ENCODE data around the gene ATG16L1.

The ATG16L1 gene

GRCh38 chr2:233303252-233303651, 51.8 kb downstream of the ATG16L1 start:
- no peak overlapping the region for H3K27ac ChIP-seq
- peak; percentile 41 for TF ChIP-seq CTCF (conservative IDR thresholded peaks at IDR 0.05)

- no peak within 1 kb of the TSS for H3K27ac ChIP-seq
- no peak for TF ChIP-seq CTCF (conservative IDR thresholded peaks at IDR 0.05)
Observed at GRCh38 chr2:233307565-233307964, 56.1 kb downstream of the ATG16L1 start, which contains the start of gene SAG. Gene SAG (plus strand): TSS chr2:233307816. CDS start chr2:233309190, 1,374 bp downstream.

GRCh38 chr2:233311241-233311926, 59.9 kb downstream of the ATG16L1 start:
- TF ChIP-seq CTCF (conservative IDR thresholded peaks at IDR 0.05): no peak
- H3K27ac ChIP-seq: no peak overlapping the region

GRCh38 chr2:233312874-233313273, 61.4 kb downstream of the ATG16L1 start:
- TF ChIP-seq CTCF (conservative IDR thresholded peaks at IDR 0.05): no peak
- H3K27ac ChIP-seq: no peak overlapping the region

- no peak for TF ChIP-seq CTCF (conservative IDR thresholded peaks at IDR 0.05)
- no peak overlapping the region for H3K27ac ChIP-seq
Observed at GRCh38 chr2:233314180-233314925, 62.9 kb downstream of the ATG16L1 start.

- no peak overlapping the region for H3K27ac ChIP-seq
- TF ChIP-seq CTCF (conservative IDR thresholded peaks at IDR 0.05): no peak
Observed at GRCh38 chr2:233317196-233317943, 65.9 kb downstream of the ATG16L1 start.

- no peak overlapping the region for H3K27ac ChIP-seq
- no peak for TF ChIP-seq CTCF (conservative IDR thresholded peaks at IDR 0.05)
Observed at GRCh38 chr2:233319256-233319655, 67.8 kb downstream of the ATG16L1 start.
